NCI-H2107 (cell line): ENCODE measurements around the gene MRPS23.

Source experiments
- DNase-seq: peaks from one replicate; lab custom pipeline; 2025; lab: John Stamatoyannopoulos, UW

MRPS23 gene

GRCh38 chr17:57849874-57850754 lies at the start of gene MRPS23:
TSS of gene MRPS23 (minus strand) at chr17:57850044. CDS start at chr17:57850010, 34 bp downstream.
- DNase-seq, result peak; percentile 97

DNA sequence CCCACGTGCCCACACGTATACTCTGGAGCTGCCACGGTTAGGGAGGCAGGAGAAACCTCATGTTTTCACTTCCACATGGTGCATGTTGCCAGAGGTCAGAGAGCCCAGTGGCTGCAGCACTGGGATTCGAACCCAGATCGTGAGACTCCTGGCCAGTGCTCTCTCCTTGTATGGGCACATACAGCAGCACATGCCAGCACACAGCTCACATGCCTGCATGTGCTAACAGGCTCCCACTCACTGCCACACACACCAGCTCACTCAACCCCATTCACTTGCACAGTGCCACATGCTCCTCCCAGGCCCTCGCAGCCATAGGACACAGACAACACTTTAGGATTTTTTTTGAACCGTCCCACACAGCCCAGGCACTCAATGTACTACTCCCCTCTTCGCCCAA lies 49.5 kb upstream of the MRPS23 start:
- no peak for DNase-seq

DNA sequence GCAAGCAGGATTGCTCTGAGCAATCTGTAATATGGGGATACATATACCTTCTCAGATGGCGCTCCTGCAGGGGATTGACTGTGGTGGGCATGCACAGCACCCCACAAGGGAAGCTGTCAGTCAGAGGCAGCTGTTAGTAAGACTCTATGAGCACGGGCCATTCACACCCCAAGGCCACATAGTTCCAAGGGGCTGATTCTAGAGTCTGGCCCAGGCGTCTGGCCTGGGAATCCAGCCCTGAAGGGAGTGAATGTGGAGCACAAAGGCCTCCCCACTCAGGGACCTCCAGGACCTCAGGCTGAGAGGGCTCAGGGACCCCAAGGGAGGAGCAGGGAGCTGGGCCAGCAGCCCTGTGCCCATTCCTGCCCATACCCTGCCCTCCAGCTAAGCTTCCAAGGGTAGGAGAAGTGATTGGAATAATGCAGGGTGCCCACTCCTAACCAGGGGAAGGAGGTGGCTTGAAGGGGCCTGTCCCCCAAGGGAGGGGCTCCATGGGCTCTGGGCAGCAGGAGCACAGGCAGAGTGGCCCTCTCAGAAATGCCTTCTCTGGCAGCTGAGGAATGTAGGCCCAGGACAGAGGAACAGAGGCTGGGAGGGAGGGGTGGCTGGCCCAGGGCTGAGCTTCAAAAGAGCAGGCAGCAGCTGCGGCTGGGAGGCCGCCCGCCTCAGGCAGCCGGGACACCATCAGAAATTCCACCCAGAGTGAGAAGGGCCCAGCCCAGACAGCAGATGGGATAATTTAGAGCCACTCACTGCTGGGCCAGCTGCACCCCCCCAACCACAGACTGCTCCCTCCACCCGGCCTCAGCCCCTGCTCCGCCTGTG lies 48.9 kb upstream of the MRPS23 start:
- DNase-seq, result no peak

DNA sequence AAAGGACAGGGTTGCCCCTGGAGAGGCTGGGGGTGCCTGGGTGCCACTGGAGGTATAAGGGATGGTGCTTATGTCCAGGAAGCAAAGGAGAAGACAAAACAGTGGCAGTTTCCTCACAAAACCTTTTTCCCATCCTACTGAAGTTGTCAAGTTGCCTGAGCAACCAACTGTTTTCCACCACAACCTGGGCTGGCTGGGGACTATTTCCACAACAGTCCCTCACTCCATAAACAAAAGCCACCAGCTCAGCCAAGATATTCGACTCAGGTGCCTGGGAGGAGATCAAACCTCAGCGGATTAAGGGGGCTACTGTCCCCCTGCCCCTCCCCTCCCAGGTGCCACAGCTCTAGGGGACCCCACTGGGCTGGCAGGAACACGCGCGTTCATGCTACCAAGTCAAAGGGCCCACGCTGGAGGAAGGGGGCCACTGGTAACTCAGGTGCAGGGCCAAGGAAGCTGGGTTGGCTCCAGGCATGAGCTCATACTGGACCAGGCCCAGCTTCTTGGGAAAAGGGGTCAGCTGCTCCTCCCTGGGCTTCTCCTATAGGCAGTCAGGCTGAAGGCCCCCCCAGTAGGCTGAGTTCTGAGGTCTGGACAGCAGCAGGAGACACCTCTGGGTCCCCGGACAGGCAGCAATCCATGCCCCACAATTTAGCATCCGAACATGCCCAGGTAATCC lies 45.7 kb upstream of the MRPS23 start:
- DNase-seq, result no peak

DNA sequence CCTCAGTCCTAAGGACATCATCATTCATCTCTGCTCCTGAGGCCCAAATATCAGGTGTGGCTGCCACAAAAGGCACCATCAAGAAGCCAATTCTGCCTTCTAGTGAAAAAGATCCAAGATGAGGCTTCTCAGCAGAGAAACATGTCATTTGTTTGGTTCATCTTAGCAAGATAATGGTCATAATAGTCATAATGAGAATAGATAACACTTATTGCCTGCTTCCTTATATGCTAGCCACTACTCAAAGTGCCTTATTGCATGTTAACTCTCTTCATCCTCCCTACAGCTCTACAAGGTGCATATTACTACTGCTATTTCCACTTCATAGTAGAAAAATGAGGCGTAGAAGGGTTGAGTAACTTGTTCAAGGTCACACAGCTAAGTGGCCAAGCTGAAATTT lies 45.0 kb upstream of the MRPS23 start:
- no peak for DNase-seq

DNA sequence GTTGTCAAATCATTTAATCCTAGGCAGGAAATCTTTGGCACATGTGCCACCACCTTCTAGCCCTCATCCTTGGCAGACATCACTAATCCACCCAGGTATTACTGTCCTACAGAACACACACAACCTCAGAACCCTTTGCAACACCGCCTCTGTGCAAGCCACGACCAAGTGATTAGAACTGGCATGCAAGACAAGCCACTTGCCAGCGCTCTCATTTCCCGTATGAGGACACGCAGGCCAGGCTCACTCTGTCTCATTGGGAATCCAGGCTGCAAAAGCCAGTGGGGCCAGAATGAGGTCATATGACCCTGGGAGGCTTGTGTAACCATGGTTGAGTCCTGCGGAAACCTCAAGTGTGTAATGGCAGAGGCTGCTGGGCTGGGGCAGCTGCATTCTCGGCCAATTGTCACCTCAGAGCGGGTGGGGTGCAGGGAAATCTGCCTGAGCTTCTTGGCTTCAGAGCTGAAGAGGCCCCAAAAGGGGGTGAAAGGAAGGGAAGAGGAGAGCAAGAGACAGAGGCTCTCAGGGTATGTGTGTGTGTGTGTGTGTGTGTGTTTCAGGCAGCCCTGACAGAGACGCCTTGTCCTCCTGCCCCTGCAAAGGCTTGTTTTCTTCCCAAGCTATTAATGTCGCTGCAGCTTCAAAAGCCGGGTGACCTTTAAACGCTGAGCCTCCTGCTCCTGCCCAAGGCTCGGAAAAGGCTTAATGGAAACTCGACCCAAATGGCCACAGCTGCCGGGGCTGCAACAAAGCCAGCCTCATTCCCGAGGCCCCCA lies 43.2 kb upstream of the MRPS23 start:
- DNase-seq, result peak; percentile 67

GRCh38 chr17:57892146-57892819 lies 42.4 kb upstream of the MRPS23 start:
- peak; percentile 39 for DNase-seq

DNA sequence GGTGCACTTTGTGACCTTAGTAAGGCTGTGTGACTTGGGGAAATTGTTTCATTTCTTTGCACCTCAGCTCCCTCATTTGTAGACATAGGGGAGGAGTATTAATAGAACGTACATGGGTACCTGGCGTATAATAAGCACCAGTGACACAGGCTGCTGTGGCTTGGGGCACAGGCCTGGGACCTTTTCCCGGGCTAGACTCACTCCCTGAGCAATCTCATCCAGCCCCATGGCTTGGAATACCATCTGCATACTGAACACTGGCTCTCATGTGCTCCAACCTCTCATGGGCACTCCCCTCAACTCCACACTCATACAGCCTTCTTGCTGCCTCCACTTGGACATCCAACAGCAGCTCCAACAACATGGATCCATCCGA lies 41.0 kb upstream of the MRPS23 start:
- no peak for DNase-seq

- DNase-seq, result no peak
Measured at GRCh38 chr17:57889892-57890856, 40.3 kb upstream of the MRPS23 start.

- no peak for DNase-seq
Measured at GRCh38 chr17:57889252-57889651, 39.4 kb upstream of the MRPS23 start.

GRCh38 chr17:57888311-57889216 lies 38.7 kb upstream of the MRPS23 start:
- DNase-seq, result no peak

DNA sequence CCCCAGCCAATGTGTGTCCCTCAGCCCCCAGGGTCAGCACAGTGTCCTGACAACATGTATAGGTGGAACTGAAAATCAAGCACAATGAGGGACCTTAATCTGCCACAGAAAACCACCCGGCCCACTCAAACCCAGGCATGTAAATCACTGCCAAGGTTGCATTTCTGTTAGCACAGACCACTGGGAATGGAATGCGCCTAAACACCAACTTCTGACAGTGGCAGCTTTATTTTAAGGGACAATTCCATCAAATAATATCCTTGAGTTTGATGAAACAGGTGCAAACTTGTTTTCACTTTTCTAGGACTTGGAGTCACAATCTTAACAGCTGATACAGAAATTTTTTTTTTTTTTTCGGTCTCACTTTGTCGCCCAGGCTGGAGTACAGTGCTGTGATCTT lies 37.3 kb upstream of the MRPS23 start:
- DNase-seq, result no peak

GRCh38 chr17:57886020-57886419 lies 36.2 kb upstream of the MRPS23 start:
- no peak for DNase-seq

GRCh38 chr17:57885148-57885915 lies 35.5 kb upstream of the MRPS23 start:
- no peak for DNase-seq

- DNase-seq, result no peak
Measured at GRCh38 chr17:57881783-57882351, 32.0 kb upstream of the MRPS23 start.

DNA sequence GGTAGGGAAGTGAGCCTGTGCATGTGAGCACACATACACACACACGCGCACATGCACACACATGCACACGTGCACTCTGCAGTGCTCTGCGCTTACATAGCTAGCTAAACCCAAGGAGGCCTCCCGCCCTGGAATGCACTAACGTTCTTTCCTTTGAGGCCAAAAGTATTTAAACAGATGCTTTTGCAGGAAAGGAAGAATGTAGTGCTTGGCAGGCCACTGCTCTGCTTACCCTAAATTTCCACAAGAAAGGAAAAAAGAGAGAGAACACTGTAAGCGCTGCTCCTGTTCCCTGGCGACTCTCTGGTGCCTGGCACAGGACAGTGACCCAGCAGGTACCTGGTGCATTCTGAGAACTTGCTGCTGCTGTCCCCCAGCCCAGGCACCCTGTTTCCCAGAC lies 31.3 kb upstream of the MRPS23 start:
- DNase-seq, result no peak

DNA sequence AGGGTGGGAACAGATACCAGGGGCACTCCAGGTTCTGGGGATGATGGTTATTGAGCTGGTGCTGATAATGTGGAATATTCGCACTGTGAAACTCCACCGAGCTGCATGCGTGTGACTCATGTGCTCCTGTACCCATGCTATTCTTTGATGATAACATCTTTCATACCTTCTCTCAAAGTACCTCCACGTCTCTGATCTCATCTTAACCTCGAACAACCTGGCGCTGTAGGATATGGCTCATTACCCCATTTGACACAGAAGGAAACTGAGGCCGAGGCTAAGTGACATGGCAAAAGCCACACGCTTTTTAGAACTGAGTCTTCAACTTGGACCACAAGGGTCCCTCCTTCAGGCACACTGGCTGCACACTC lies 30.2 kb upstream of the MRPS23 start:
- no peak for DNase-seq
